Left lung (tissue), 10 donors: ENCODE measurements around the gene OR8D4. TPM values are rescaled to one million over a fixed set of nuclear protein-coding genes. Genes with fewer than 3 reads are reported as not detected.

Source experiments
- ATAC-seq: fragments of 200-7000 bp; cut with Tn5 transposase; one replicate; pipeline ENCODE4 v1.9.1; 2020; ENCODE audit warnings: moderate library complexity
- DNase-seq, 4 donors: peaks; one replicate each; pipeline ENCODE4 v3.0.0-alpha.2; 2013 to 2020
- H3K27ac ChIP-seq, 2 donors: fragments of 200-600 bp; sonication (generic) in 1 of 2; one replicate each; pipeline versions ENCODE4 v1.5.0 to v1.8.0; 2020 to 2021
- H3K27me3 ChIP-seq, 2 donors: fragments of 200-600 bp; sonication (generic) in 1 of 2; one replicate each; pipeline versions ENCODE4 v1.5.0 to v1.8.0; 2020 to 2021
- H3K36me3 ChIP-seq, 2 donors: fragments of 200-600 bp; sonication (generic) in 1 of 2; one replicate each; pipeline versions ENCODE4 v1.5.0 to v1.8.0; 2020 to 2021
- H3K4me1 ChIP-seq, 2 donors: fragments of 200-600 bp; one replicate each; pipeline ENCODE4 v1.8.0; 2021
- H3K4me3 ChIP-seq, 2 donors: fragments of 200-600 bp; sonication (generic) in 1 of 2; one replicate each; pipeline versions ENCODE4 v1.5.0 to v1.8.0; 2020 to 2021; ENCODE audit warnings: mild to moderate bottlenecking in 1 of 2
- H3K9me3 ChIP-seq, 2 donors: fragments of 200-600 bp; sonication (generic) in 1 of 2; one replicate each; pipeline versions ENCODE4 v1.5.0 to v1.8.0; 2020 to 2021
- intact Hi-C, 2 donors: fragments of 100-400 bp; cut with DNase I; formaldehyde crosslinking; loops; one replicate each; pipeline versions ENCODE4 v1.11.2 to v1.14.2; 2022
- polyA plus RNA-seq, 6 donors: library from polyadenylated mRNA; unstranded; fragments of 120-200 nt; gene quantifications; one replicate each; pipeline ENCODE4 v1.2.1, GENCODE V29; 2013; ENCODE audit not compliant: insufficient read length in 6 of 6
- total RNA-seq, 2 donors: library from RNA; stranded (reverse); fragmentation: NEBNext Ultra II Directional; extraction: Animal tissue kit (Norgen Biotek cat#: 25700); gene quantifications; one replicate each; pipeline ENCODE4 v1.2.1, GENCODE V29; 2021
- TF ChIP-seq, protein P1 (sequence below), 2 donors: fragments of 200-600 bp; sonication (generic) in 1 of 2; IDR thresholded peaks; one replicate each; pipeline versions ENCODE4 v1.5.0 to v1.8.0; 2021; ENCODE audit warnings: antibody characterized with exemption in 2 of 2
- donor health status: DM: no; HTN: yes; CAD: no.
- donor health status: DM: no; HTN: no; CAD: no.

OR8D4 gene
- total and polyA plus RNA-seq, 8 donors, result 0.06 to 0.07 TPM; not detected in 6

DNA sequence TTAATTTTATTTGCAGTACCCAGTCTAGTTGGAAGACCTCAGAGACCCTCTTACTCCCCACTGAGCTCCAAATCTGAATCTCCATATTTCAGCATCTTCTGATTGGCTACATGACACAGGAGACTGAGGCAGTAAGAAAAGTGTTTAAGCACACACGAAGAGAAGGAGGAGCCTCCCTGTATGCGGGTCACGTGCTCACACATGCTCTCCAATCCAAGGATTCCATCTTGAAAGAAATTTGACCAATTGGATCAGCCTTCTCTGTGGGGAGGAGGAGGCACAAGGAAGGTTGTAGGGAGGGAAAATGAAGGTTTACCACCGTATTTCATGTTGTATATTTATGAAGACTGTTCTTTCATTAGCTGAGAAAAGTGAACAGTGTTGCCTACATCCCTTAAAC is 40.4 kb downstream of the OR8D4 start:
- ATAC-seq (no peak), DNase-seq (no peak)
- TF ChIP-seq, protein P1, sequence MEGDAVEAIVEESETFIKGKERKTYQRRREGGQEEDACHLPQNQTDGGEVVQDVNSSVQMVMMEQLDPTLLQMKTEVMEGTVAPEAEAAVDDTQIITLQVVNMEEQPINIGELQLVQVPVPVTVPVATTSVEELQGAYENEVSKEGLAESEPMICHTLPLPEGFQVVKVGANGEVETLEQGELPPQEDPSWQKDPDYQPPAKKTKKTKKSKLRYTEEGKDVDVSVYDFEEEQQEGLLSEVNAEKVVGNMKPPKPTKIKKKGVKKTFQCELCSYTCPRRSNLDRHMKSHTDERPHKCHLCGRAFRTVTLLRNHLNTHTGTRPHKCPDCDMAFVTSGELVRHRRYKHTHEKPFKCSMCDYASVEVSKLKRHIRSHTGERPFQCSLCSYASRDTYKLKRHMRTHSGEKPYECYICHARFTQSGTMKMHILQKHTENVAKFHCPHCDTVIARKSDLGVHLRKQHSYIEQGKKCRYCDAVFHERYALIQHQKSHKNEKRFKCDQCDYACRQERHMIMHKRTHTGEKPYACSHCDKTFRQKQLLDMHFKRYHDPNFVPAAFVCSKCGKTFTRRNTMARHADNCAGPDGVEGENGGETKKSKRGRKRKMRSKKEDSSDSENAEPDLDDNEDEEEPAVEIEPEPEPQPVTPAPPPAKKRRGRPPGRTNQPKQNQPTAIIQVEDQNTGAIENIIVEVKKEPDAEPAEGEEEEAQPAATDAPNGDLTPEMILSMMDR (IDR thresholded peaks at IDR 0.05), result no peak
- Histone ChIP-seq H3K9me3 (no peaks in the 10 kb centered on the region), H3K4me3 (no peak overlapping the region), H3K27ac (no peak overlapping the region), H3K36me3 (no peaks in the 10 kb centered on the region), H3K27me3 (no peaks in the 10 kb centered on the region), H3K4me1 (no peaks in the 10 kb centered on the region)
- intact Hi-C loops, result no loop called here

DNA sequence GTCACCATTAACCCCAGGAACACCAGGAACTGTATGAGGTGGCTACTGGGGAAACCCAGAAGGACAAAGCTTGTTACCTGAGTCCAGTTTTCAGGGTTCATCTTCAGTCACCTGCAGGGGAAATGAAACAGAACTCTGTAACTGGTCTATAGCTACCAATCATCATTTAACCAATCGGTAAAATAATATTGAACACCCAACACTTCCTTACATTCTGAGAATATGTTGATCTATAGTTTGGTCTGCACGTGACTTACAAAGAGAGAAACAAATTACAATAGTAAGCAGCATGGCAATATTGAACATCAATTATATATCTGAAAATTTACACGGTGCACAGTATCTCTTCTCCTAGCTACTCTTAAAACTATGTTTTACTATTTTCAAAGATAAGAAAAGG is 41.8 kb downstream of the OR8D4 start, which contains the start of gene OR6T1:
TSS of gene OR6T1 (minus strand) at position 101 of the 400 bp plus-strand sequence. CDS start at position 101, 0 bp downstream.
- TF ChIP-seq, protein P1 (IDR thresholded peaks at IDR 0.05), result no peak
- no peak for DNase-seq
- ATAC-seq, result no peak
- intact Hi-C loops, result no loop called here
- Histone ChIP-seq H3K27ac (no peak within 1 kb of the TSS), H3K27me3 (no peaks in the 10 kb centered on the region), H3K36me3 (no peaks in the 10 kb centered on the region), H3K4me1 (no peaks in the 10 kb centered on the region), H3K4me3 (no peak within 1 kb of the TSS), H3K9me3 (no peaks in the 10 kb centered on the region)

GRCh38 chr11:123945132-123945531 is 43.2 kb downstream of the OR8D4 start:
- H3K4me3 ChIP-seq, result no peak overlapping the region
- ATAC-seq (no peak), DNase-seq (no peak)
- intact Hi-C loops, result no loop called here
- TF ChIP-seq, protein P1 (IDR thresholded peaks at IDR 0.05), result no peak
- H3K27ac ChIP-seq, result no peak overlapping the region
- no peaks in the 10 kb centered on the region for H3K36me3 ChIP-seq
- no peaks in the 10 kb centered on the region for H3K4me1 ChIP-seq
- H3K9me3 ChIP-seq, result no peaks in the 10 kb centered on the region
- no peaks in the 10 kb centered on the region for H3K27me3 ChIP-seq

- intact Hi-C loops, result no loop called here
- no peaks in the 10 kb centered on the region for H3K36me3 ChIP-seq
These were observed 54.8 kb downstream of the OR8D4 start for GRCh38 chr11:123956752-123957151.

More at GRCh38 chr11:123956752-123957151, 54.8 kb downstream of the OR8D4 start:
- Histone ChIP-seq H3K27me3 (no peaks in the 10 kb centered on the region), H3K4me3 (no peak overlapping the region), H3K9me3 (peaks cover 0 to 9% of the 10 kb centered on the region in 2 donors), H3K27ac (no peak overlapping the region), H3K4me1 (no peaks in the 10 kb centered on the region)
- no peak for ATAC-seq
- no peak for DNase-seq
- TF ChIP-seq, protein P1 (IDR thresholded peaks at IDR 0.05), result no peak

Other genes with a start within 250 kb of the OR8D4 start
- under 1 TPM; 0.61 to 0.86 TPM for gene SCN3B, start 247.5 kb upstream of the OR8D4 start, total RNA-seq
- 1 to 10 TPM; 5.2 to 7.2 (median 5.5) TPM for gene SCN3B, start 247.5 kb upstream of the OR8D4 start, polyA plus RNA-seq
- gene ZNF202, start 160.5 kb upstream of the OR8D4 start, total RNA-seq, result 1 to 10 TPM; 6.6 to 10.0 TPM
- 10 to 100 TPM; 18.2 to 24.2 (median 22.0) TPM for gene ZNF202, start 160.5 kb upstream of the OR8D4 start, polyA plus RNA-seq
- not detected for gene OR6X1, start 147.6 kb upstream of the OR8D4 start, total RNA-seq
- not detected for gene OR6X1, start 147.6 kb upstream of the OR8D4 start, polyA plus RNA-seq
- not detected for gene OR6M1, start 95.8 kb upstream of the OR8D4 start, total RNA-seq
- gene OR6M1, start 95.8 kb upstream of the OR8D4 start, polyA plus RNA-seq, result not detected
- gene TMEM225, start 16.5 kb upstream of the OR8D4 start, total RNA-seq, result not detected
- gene TMEM225, start 16.5 kb upstream of the OR8D4 start, polyA plus RNA-seq, result not detected
- gene OR4D5, start 37.5 kb downstream of the OR8D4 start, total RNA-seq, result not detected
- gene OR4D5, start 37.5 kb downstream of the OR8D4 start, polyA plus RNA-seq, result not detected
- gene OR6T1, start 41.7 kb downstream of the OR8D4 start, total RNA-seq, result not detected
- not detected for gene OR6T1, start 41.7 kb downstream of the OR8D4 start, polyA plus RNA-seq
- not detected for gene OR10S1, start 75.6 kb downstream of the OR8D4 start, total RNA-seq
- not detected for gene OR10S1, start 75.6 kb downstream of the OR8D4 start, polyA plus RNA-seq
- not detected for gene OR10G6, start 93.0 kb downstream of the OR8D4 start, total RNA-seq
- gene OR10G6, start 93.0 kb downstream of the OR8D4 start, polyA plus RNA-seq, result not detected
- not detected for gene OR10G4, start 110.8 kb downstream of the OR8D4 start, total RNA-seq
- not detected for gene OR10G4, start 110.8 kb downstream of the OR8D4 start, polyA plus RNA-seq
- not detected for gene OR10G9, start 120.8 kb downstream of the OR8D4 start, total RNA-seq
- gene OR10G9, start 120.8 kb downstream of the OR8D4 start, polyA plus RNA-seq, result not detected
- not detected for gene OR10G8, start 124.6 kb downstream of the OR8D4 start, total RNA-seq
- not detected for gene OR10G8, start 124.6 kb downstream of the OR8D4 start, polyA plus RNA-seq
- gene OR10G7, start 139.2 kb downstream of the OR8D4 start, total RNA-seq, result not detected
- not detected for gene OR10G7, start 139.2 kb downstream of the OR8D4 start, polyA plus RNA-seq
- gene VWA5A, start 213.3 kb downstream of the OR8D4 start, total RNA-seq, result 10 to 100 TPM; 33.7 to 43.5 TPM
- gene VWA5A, start 213.3 kb downstream of the OR8D4 start, polyA plus RNA-seq, result 10 to 100 TPM; 13.7 to 18.1 (median 16.5) TPM